PFSK-1 (cell line): ENCODE measurements around the gene ERGIC1.

Source experiments
- FOXP2 ChIP-seq: optimal IDR thresholded peaks from 2 replicates; pipeline ENCODE3; 2011; ENCODE audit warnings: borderline replicate concordance, control low read depth, inconsistent platforms; ENCODE audit not compliant: insufficient read depth; ENCODE audit errors: extremely low read length, extremely low read depth
- POLR2AphosphoS5 ChIP-seq: IDR thresholded peaks from 2 replicates; pipeline ENCODE4 v1.6.1; 2012; ENCODE audit warnings: low read depth, mild to moderate bottlenecking, control low read depth, low read length, moderate library complexity
- SIN3A ChIP-seq: IDR thresholded peaks from 2 replicates; pipeline ENCODE4 v1.6.1; 2012; ENCODE audit warnings: mild to moderate bottlenecking, low read length, moderate library complexity, borderline replicate concordance; ENCODE audit not compliant: insufficient read depth
- TAF1 ChIP-seq: IDR thresholded peaks from 2 replicates; pipeline ENCODE4 v1.6.1; 2012; ENCODE audit warnings: low read length, control low read depth, borderline replicate concordance; ENCODE audit not compliant: insufficient read depth
- TF ChIP-seq, protein P1 (sequence below), 2 experiments: IDR thresholded peaks; 2 replicates each; pipeline versions ENCODE4 v1.6.1 to v1.8.0; 2011 to 2012; ENCODE audit warnings: low read depth in 2 of 2, low read length in 2 of 2, control low read depth in 1 of 2, inconsistent platforms in 1 of 2, mild to moderate bottlenecking in 1 of 2, moderate library complexity in 1 of 2; ENCODE audit not compliant: insufficient read depth in 1 of 2

Gene ERGIC1

DNA sequence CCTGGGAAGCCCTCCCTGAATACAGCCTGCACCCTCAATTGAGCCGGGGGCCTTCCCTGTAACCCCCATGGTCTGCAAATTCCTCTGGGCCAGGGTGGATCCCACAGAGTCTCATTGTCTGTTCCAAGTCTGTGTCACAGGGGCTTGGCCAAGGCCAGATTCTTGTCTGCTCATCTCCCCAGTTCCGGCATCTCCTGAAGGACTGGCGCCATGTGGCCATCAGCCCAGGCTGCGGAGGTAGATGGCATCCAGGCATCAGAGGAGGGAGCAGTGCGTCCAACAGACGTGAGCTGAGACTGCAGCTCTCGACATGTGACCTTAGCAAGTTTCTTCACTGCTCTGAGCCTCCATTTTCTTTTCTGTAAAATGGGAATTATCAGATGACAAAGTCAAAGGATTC, 87.9 kb downstream of the ERGIC1 start:
- TF ChIP-seq, protein P1, sequence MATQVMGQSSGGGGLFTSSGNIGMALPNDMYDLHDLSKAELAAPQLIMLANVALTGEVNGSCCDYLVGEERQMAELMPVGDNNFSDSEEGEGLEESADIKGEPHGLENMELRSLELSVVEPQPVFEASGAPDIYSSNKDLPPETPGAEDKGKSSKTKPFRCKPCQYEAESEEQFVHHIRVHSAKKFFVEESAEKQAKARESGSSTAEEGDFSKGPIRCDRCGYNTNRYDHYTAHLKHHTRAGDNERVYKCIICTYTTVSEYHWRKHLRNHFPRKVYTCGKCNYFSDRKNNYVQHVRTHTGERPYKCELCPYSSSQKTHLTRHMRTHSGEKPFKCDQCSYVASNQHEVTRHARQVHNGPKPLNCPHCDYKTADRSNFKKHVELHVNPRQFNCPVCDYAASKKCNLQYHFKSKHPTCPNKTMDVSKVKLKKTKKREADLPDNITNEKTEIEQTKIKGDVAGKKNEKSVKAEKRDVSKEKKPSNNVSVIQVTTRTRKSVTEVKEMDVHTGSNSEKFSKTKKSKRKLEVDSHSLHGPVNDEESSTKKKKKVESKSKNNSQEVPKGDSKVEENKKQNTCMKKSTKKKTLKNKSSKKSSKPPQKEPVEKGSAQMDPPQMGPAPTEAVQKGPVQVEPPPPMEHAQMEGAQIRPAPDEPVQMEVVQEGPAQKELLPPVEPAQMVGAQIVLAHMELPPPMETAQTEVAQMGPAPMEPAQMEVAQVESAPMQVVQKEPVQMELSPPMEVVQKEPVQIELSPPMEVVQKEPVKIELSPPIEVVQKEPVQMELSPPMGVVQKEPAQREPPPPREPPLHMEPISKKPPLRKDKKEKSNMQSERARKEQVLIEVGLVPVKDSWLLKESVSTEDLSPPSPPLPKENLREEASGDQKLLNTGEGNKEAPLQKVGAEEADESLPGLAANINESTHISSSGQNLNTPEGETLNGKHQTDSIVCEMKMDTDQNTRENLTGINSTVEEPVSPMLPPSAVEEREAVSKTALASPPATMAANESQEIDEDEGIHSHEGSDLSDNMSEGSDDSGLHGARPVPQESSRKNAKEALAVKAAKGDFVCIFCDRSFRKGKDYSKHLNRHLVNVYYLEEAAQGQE (IDR thresholded peaks at IDR 0.05; ENCODE audit: insufficient read depth in 1 of 2, low read depth in 2 of 2, low read length in 2 of 2) = no peak
- no peak for TF ChIP-seq POLR2AphosphoS5
- TF ChIP-seq TAF1 = no peak
- TF ChIP-seq SIN3A = no peak
- TF ChIP-seq FOXP2 = no peak

DNA sequence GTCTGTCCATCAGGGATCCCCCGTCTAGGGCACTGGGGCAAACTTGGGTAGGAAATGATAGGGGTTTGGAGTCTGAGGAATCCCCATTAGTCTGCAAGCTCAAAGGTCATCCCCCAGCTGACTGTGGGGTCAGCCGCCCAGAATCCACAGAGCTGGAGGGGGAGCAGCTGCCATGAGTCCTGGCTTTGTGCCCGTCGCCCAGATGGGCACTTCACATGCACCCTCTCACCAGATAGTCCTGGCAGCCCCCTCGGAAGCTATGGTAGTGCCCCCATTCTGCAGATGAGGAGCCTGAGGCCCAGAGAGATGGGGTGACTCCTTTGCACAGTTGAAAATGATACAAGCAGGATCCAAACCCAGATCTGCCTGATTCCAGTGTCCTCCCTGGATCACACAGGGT, 89.5 kb downstream of the ERGIC1 start:
- TF ChIP-seq FOXP2 (no peak), SIN3A (no peak), POLR2AphosphoS5 (no peak), TAF1 (no peak)
- TF ChIP-seq, protein P1 (IDR thresholded peaks at IDR 0.05; ENCODE audit: insufficient read depth in 1 of 2, low read depth in 2 of 2, low read length in 2 of 2) = no peak

DNA sequence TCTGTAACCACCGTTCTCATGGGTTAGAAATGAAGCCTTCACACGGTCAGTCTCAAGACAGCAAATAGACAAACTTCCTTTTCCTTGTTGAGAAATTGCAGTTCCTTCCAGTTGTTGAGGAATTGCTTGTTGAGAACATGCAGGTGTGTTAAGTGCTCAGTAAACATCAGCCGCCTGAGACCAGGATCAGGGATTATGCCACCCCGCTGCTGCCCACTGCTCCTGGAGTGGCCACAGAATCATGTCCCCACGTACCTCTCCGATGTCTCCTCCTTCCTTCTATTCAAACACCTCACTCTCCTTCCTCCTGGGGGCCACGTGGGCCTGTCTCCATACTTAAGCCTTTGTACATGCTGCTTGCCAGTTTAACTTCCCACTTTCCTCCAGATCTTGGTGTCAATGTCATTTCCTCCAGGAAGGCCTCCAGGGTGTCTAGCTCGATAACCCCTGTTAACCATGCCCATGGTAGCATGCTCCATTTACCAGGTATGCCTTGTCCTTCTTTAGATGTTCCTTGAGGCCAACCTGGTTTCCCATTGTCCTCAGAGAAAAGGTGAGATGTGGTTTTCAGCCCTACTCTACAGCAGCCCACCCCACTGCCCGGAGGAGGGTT, 91.4 kb downstream of the ERGIC1 start:
- TF ChIP-seq POLR2AphosphoS5 (no peak), TAF1 (no peak), SIN3A (no peak), FOXP2 (no peak)
- TF ChIP-seq, protein P1 (IDR thresholded peaks at IDR 0.05; ENCODE audit: insufficient read depth in 1 of 2, low read depth in 2 of 2, low read length in 2 of 2) = no peak

DNA sequence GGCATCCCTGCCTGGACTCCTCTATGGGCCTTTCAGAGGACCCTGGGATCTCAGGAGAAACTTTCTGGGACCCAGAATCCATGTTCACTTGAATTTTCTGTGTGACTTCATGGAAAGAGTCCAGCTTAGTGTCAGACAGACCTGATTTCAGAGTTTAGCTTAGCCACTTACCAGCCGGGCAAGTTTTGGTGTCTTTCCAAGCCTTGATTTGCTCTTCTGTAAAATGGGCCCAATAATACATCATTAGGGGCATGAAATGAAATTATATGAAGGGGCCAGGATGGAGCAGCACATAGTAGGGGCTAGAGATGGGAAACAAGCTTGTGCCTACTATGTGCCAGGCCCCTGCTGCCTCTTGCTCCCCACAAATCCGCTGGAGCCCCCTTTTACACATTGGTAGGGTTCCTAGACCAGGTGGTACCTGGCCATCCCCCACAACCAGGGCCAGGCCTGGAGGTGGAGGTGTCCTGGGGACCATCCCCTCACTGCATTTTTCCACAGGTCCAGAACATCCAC, 92.0 kb downstream of the ERGIC1 start:
- TF ChIP-seq, protein P1 (IDR thresholded peaks at IDR 0.05; ENCODE audit: insufficient read depth in 1 of 2, low read depth in 2 of 2, low read length in 2 of 2) = no peak
- TF ChIP-seq SIN3A (no peak), TAF1 (no peak), FOXP2 (no peak), POLR2AphosphoS5 (no peak)

DNA sequence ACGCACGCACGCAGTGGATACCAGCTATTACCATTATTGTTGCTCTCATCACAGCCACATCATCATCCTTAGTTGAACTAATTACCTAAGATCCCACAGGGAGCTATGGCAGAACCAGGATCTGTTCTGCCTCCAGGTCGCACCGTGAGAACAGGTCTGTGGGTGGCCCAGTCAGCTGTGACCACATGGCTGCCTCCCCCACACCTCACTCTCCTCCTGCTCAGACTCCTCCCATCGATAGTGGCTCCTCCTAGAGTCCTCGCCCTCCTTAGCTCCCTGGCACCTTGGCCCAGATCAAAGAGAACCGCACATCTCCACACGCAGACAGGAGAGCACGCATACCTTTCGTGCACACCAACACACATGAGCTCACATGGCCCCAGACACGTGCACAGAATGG, 92.7 kb downstream of the ERGIC1 start:
- TF ChIP-seq, protein P1 (IDR thresholded peaks at IDR 0.05; ENCODE audit: insufficient read depth in 1 of 2, low read depth in 2 of 2, low read length in 2 of 2) = no peak
- no peak for TF ChIP-seq FOXP2
- no peak for TF ChIP-seq TAF1
- no peak for TF ChIP-seq POLR2AphosphoS5
- TF ChIP-seq SIN3A = no peak
